Head of caudate nucleus (tissue), 42 donors: ENCODE data around the gene CALB2.

ENCODE experiments used
- DNase-seq, 42 donors: peaks; one replicate each; pipeline versions ENCODE4 v3.0.0 to v3.0.0-alpha.2; 2020 to 2021; ENCODE audit warnings: mixed read lengths in 7 of 42
- intact Hi-C: fragments of 100-400 bp; cut with DNase I; formaldehyde crosslinking; loops from one replicate; pipeline ENCODE4 v1.15.0; 2022

CALB2 gene

GRCh38 chr16:71379711-71380110 is 21.2 kb downstream of the CALB2 start:
- no peak for DNase-seq
- intact Hi-C loops, result no loop called here

- DNase-seq, result no peak
- intact Hi-C loops, result no loop called here
Measured at GRCh38 chr16:71380831-71381230, 22.3 kb downstream of the CALB2 start.

- intact Hi-C loops, result no loop called here
- DNase-seq, result peak in 11 of 42 donors; percentile 10 to 57 (median 17)
Measured at GRCh38 chr16:71383054-71383773, 24.7 kb downstream of the CALB2 start.

- intact Hi-C loops, result no loop called here
- peak in 18 of 42 donors; percentile 4 to 66 (median 24) for DNase-seq
Measured at GRCh38 chr16:71384073-71384724, 25.7 kb downstream of the CALB2 start.

GRCh38 chr16:71387045-71387871 is 28.7 kb downstream of the CALB2 start:
- no peak for DNase-seq
- intact Hi-C loops, result no loop called here

GRCh38 chr16:71389330-71389729 is 30.8 kb downstream of the CALB2 start:
- intact Hi-C loops, result no loop called here
- DNase-seq, result no peak

GRCh38 chr16:71396594-71396993 is 38.1 kb downstream of the CALB2 start:
- no peak for DNase-seq
- intact Hi-C loops, result no loop called here

GRCh38 chr16:71399801-71400563 is 41.5 kb downstream of the CALB2 start:
- intact Hi-C loops, result no loop called here

GRCh38 chr16:71402007-71402406 is 43.5 kb downstream of the CALB2 start:
- intact Hi-C loops, result no loop called here
- no peak for DNase-seq

More at GRCh38 chr16:71399801-71400563, 41.5 kb downstream of the CALB2 start:
- DNase-seq, result no peak

- intact Hi-C loops, result no loop called here
- DNase-seq, result no peak
Measured at GRCh38 chr16:71402674-71403073, 44.2 kb downstream of the CALB2 start.

- intact Hi-C loops, result no loop called here
- no peak for DNase-seq
Measured at GRCh38 chr16:71404364-71404763, 45.8 kb downstream of the CALB2 start.

GRCh38 chr16:71406316-71406715 is 47.8 kb downstream of the CALB2 start:
- intact Hi-C loops, result no loop called here
- DNase-seq, result no peak

- no peak for DNase-seq
- intact Hi-C loops, result no loop called here
Measured at GRCh38 chr16:71406724-71407123, 48.2 kb downstream of the CALB2 start.

- intact Hi-C loops, result no loop called here
- DNase-seq, result no peak
Measured at GRCh38 chr16:71407731-71408130, 49.2 kb downstream of the CALB2 start.

GRCh38 chr16:71408536-71408935 is 50.0 kb downstream of the CALB2 start:
- DNase-seq, result no peak

GRCh38 chr16:71409011-71409775 is 50.7 kb downstream of the CALB2 start:
- no peak for DNase-seq
- intact Hi-C loops, result no loop called here

More at GRCh38 chr16:71408536-71408935, 50.0 kb downstream of the CALB2 start:
- intact Hi-C loops, result no loop called here

GRCh38 chr16:71410146-71410545 is 51.6 kb downstream of the CALB2 start:
- intact Hi-C loops, result loop anchor here (5.0 kb wide), 1 partner anchor 87 kb away; no protein-coding TSS in a partner anchor

More at GRCh38 chr16:71410146-71410545, 51.6 kb downstream of the CALB2 start:
- DNase-seq, result no peak
